C4-2B (cell line): ENCODE results near the gene SSTR4.

Source experiments
- CTCF ChIP-seq: fragments of 450-650 bp; conservative IDR thresholded peaks from 2 replicates; pipeline ENCODE4 v1.5.1; 2017; ENCODE audit warnings: mild to moderate bottlenecking
- ZFX ChIP-seq: fragments of 450-650 bp; IDR thresholded peaks from 2 replicates; pipeline ENCODE4 v1.6.1; 2017

- TF ChIP-seq CTCF: no peak
- no peak for TF ChIP-seq ZFX
These were observed 30.4 kb downstream of the SSTR4 start for GRCh38 chr20:23065266-23066201.
